Parathyroid adenoma (tissue), 2 donors: ENCODE results near the gene MINK1.
A peak's percentile ranks its signal among the peaks of the same experiment; 100 is the strongest.

Experiments used
- H2AFZ ChIP-seq: fragments of 300-600 bp; sonication (generic); one replicate; pipeline ENCODE4 v1.7.0; 2017; ENCODE audit warnings: antibody characterized with exemption, mild to moderate bottlenecking
- H3K27ac ChIP-seq: fragments of 300-600 bp; sonication (generic); one replicate; pipeline ENCODE4 v1.7.0; 2017
- H3K27me3 ChIP-seq: fragments of 300-600 bp; sonication (generic); one replicate; pipeline ENCODE4 v1.7.0; 2017; ENCODE audit warnings: low read length; ENCODE audit not compliant: control insufficient read depth, insufficient read depth
- H3K36me3 ChIP-seq: fragments of 300-600 bp; sonication (generic); one replicate; pipeline ENCODE4 v1.7.0; 2017; ENCODE audit warnings: low read length; ENCODE audit not compliant: control insufficient read depth, insufficient read depth
- H3K4me1 ChIP-seq: fragments of 300-600 bp; sonication (generic); one replicate; pipeline ENCODE4 v1.7.0; 2017; ENCODE audit warnings: control low read depth
- H3K4me2 ChIP-seq: fragments of 300-600 bp; sonication (generic); one replicate; pipeline ENCODE4 v1.7.0; 2017; ENCODE audit warnings: low read length
- H3K4me3 ChIP-seq: fragments of 300-600 bp; sonication (generic); one replicate; pipeline ENCODE4 v1.7.0; 2017; ENCODE audit warnings: low read depth, low read length
- H3K79me2 ChIP-seq: fragments of 300-600 bp; sonication (generic); one replicate; pipeline ENCODE4 v1.7.0; 2017; ENCODE audit warnings: control low read depth
- H3K9ac ChIP-seq: fragments of 300-600 bp; sonication (generic); one replicate; pipeline ENCODE4 v1.7.0; 2017; ENCODE audit warnings: mild to moderate bottlenecking
- H3K9me3 ChIP-seq: fragments of 300-600 bp; sonication (generic); one replicate; pipeline ENCODE4 v1.7.0; 2017; ENCODE audit warnings: low read length; ENCODE audit not compliant: control insufficient read depth
- CTCF ChIP-seq: fragments of 300-600 bp; sonication (generic); IDR thresholded peaks from one replicate; pipeline ENCODE4 v1.7.0; 2017; ENCODE audit warnings: antibody characterized with exemption, mild to moderate bottlenecking
- donor health status: primary hyperparathyroidism.

The MINK1 gene

DNA sequence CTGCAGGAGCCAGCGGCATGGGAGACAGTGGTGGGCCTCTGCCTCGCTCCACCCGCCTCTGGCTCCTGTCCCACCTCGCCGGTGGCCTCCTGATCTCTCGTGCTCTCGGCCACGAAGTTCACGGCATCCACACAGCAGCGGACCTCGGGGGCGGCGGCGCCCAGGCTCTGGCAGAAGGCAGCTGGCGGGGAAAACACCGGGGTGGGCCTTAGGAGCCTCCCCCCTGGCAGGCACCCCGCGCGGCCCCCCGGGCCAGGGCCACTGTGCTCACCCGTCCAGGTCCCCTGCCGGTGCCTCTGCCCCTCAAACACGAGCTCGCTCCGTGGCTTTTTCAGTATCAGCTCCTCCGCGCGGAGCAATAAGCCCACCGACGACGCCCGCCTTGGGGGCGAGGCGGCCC lies 65.8 kb downstream of the MINK1 start:
- peak overlapping the region; percentile 72 for H3K4me2 ChIP-seq
- peak overlapping the region; percentile 70 for H2AFZ ChIP-seq
- no peaks in the 10 kb centered on the region for H3K9me3 ChIP-seq
- no peaks in the 10 kb centered on the region for H3K36me3 ChIP-seq
- no peak for TF ChIP-seq CTCF
- no peaks in the 10 kb centered on the region for H3K27me3 ChIP-seq
- no peak overlapping the region for H3K27ac ChIP-seq
- peak overlapping the region; percentile 53 for H3K4me3 ChIP-seq
- peaks cover 10% of the 10 kb centered on the region for H3K4me1 ChIP-seq
- no peak overlapping the region for H3K9ac ChIP-seq
- H3K79me2 ChIP-seq = no peaks in the 10 kb centered on the region

GRCh38 chr17:4899341-4900230 lies 66.4 kb downstream of the MINK1 start, which contains the start of gene C17orf107:
Gene C17orf107 (plus strand): TSS chr17:4899536. CDS start chr17:4899763, 227 bp downstream.
- H3K9me3 ChIP-seq = no peaks in the 10 kb centered on the region
- peaks cover 10% of the 10 kb centered on the region for H3K4me1 ChIP-seq
- H2AFZ ChIP-seq = peak within 1 kb of the TSS; percentile 70
- no peak within 1 kb of the TSS for H3K9ac ChIP-seq
- peak within 1 kb of the TSS; percentile 72 for H3K4me2 ChIP-seq
- H3K4me3 ChIP-seq = peak within 1 kb of the TSS; percentile 53
- H3K79me2 ChIP-seq = no peaks in the 10 kb centered on the region
- TF ChIP-seq CTCF = no peak
- no peaks in the 10 kb centered on the region for H3K36me3 ChIP-seq
- no peak within 1 kb of the TSS for H3K27ac ChIP-seq
- no peaks in the 10 kb centered on the region for H3K27me3 ChIP-seq

GRCh38 chr17:4900231-4901107 lies 67.3 kb downstream of the MINK1 start:
- Histone ChIP-seq H3K9ac (no peak overlapping the region), H3K4me1 (peaks cover 10% of the 10 kb centered on the region), H3K9me3 (no peaks in the 10 kb centered on the region)

GRCh38 chr17:4901108-4901647 lies 68.0 kb downstream of the MINK1 start:
- Histone ChIP-seq H3K27ac (peak overlapping the region; percentile 70), H2AFZ (no peak overlapping the region), H3K4me1 (peaks cover 10% of the 10 kb centered on the region), H3K36me3 (no peaks in the 10 kb centered on the region), H3K4me2 (no peak overlapping the region), H3K9ac (no peak overlapping the region), H3K9me3 (no peaks in the 10 kb centered on the region), H3K79me2 (no peaks in the 10 kb centered on the region), H3K27me3 (no peaks in the 10 kb centered on the region), H3K4me3 (peak overlapping the region; percentile 0)
- TF ChIP-seq CTCF = no peak

More at GRCh38 chr17:4900231-4901107, 67.3 kb downstream of the MINK1 start:
- no peak for TF ChIP-seq CTCF
- peak overlapping the region; percentile 72 for H3K4me2 ChIP-seq
- H2AFZ ChIP-seq = no peak overlapping the region
- H3K79me2 ChIP-seq = no peaks in the 10 kb centered on the region
- peak overlapping the region; percentile 0 for H3K4me3 ChIP-seq
- H3K27me3 ChIP-seq = no peaks in the 10 kb centered on the region
- H3K27ac ChIP-seq = peak overlapping the region; percentile 70
- no peaks in the 10 kb centered on the region for H3K36me3 ChIP-seq
